ENCODE data around the gene BCAS1.

BCAS1 gene

DNA sequence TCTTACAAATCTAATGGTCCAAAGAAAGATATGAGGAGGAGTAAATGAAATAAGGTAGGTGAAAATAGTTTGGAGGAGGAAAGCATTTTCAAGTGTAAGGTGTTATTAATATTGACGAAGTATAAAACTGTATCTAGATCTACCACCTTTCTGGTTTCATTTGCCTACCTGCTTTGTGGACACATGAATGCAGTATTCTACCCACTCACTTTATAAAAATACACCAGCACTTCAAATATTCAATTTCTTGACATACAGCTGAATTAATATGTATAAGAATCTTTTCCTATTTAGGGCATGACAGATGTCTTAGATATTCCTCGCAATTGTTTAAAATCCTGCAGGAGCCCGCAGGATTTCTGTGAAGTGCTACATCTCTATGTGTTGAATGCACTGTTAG, 108.0 kb downstream of the BCAS1 start:
- no peak for DNase-seq (ENCODE audit: low read depth in 2 of 2)

DNA sequence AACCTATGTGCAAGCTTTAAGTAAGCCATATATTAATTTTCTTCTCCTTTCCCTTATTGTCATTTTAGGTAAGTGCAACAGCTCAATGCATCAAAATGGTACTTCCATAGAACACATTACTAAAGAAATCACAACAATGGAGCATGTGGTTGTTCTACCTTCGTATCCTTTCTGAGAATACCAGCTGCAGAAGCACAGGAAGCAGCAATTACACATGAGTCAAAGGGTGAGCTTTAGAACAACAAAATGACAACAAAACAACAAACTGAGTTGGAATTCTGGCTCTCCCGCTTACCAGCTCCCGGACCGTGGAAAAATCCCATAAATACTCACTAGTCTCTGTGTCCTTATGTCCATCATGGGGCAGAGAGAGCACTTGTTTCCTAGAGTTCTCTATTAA, 108.9 kb downstream of the BCAS1 start:
- DNase-seq (ENCODE audit: low read depth in 2 of 2): no peak

DNA sequence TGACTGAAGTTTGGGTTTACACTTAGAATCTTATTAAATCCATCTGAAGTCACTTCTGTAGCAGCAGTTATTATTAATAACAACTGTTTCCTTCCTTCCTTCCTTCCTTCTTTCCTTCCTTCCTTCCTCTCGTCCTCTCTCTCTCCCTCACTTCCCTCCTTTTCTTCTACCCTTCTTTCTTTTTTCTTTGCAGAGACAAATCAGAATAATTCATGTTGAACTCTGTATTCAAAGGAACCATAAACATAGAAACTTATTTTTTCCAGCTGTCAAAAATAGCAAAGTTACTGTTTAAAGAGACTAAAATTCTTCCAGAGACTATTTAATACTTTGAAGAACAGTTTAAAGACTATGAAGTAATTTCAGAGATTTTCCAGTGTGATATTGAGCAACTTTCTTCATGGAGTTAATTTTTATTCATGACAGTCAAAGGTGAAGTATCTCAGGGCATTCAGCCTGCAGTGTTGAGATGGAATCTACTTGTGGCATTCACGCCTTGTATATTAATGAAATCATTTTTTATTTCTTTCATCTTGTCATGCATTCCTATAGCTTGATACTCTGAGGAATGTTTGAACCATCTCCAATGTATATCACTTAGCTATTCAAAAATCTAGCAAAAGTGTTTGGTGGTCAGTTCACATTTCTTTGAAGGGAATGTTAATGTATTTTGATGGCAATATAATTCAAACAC, 109.7 kb downstream of the BCAS1 start:
- DNase-seq (ENCODE audit: low read depth in 2 of 2): no peak

DNA sequence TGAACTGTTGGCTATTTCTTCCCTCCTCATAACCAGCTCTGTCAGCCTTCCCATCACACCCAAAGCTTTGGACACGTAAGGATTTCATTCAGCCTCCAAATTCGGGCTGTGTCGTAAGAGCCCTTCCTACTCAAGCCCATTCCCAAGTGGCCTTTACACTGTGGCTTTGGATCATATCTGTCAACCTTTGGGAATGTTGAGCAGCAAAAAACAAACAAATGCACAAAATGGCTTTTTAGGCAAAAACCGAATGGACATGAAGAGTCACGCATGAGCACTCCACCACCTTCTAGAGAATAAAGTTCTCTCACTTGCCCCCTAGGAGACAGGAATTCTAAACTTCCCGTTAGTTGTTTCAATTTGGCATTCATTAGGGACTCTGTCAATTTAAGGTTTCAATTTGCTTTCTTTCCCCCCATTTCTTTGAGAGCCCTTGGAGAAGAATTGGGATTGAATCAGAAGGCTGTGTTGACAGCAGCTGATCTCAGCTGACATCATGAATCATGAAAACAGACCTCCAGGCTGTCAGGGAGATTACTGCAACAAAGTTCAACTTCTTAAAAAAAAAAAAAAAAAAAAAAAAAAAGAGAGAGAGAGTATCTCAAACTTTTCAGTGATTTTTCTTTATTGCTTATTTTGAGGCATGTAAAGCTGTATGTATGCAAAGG, 110.3 kb downstream of the BCAS1 start:
- no peak for DNase-seq (ENCODE audit: low read depth in 2 of 2)

DNA sequence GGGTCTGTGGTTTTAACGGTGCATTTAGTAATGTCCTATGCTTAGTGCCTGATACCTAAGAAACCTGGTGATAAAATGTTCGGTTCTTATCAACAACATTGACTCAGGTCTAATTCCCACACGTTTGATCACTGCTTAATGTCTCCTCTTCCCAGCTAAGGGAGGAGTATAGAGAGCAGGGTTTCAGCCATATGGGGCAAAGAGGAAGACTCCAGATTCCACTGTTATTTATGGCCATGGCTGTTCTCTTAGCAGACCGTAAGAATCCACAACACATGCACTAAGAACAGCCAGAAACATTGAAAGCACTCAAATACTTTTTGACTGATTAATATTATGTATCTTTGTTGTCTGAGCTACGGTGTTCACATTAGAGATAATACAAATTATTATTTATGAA, 112.1 kb downstream of the BCAS1 start:
- DNase-seq (ENCODE audit: low read depth in 2 of 2): no peak

DNA sequence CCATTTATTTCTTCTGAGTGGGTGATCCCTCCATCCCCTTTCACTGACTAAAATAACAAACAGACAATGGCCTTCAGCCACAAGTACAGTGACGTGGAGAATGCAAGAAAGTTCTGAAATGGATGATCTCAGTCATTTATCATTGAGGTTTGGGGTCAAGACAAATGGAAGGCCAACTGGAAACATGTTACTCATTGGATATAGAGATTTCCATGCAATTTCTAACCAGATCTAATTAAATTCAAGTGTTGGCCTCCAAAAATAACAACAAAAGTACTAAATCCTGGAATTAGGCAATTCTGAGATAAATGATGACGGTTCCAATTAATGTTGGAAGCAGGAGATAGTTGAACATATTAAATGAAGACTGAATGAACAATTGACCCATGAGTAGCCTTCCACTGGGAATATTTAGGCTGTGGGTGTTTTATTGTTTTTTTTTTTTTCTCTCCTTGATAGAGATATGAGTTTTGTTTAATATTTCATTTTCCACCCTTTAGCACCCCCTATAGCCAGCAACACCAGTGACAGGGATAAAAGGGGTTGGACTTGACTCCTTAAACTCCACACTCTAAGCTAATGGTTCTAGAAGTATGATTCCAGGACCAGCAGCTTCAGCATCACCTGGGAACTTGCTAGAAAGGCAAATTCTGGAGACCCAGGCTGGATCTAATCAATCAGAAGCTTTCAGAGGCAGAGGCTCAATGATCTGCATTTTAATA, 112.8 kb downstream of the BCAS1 start:
- no peak for DNase-seq (ENCODE audit: low read depth in 2 of 2)

DNA sequence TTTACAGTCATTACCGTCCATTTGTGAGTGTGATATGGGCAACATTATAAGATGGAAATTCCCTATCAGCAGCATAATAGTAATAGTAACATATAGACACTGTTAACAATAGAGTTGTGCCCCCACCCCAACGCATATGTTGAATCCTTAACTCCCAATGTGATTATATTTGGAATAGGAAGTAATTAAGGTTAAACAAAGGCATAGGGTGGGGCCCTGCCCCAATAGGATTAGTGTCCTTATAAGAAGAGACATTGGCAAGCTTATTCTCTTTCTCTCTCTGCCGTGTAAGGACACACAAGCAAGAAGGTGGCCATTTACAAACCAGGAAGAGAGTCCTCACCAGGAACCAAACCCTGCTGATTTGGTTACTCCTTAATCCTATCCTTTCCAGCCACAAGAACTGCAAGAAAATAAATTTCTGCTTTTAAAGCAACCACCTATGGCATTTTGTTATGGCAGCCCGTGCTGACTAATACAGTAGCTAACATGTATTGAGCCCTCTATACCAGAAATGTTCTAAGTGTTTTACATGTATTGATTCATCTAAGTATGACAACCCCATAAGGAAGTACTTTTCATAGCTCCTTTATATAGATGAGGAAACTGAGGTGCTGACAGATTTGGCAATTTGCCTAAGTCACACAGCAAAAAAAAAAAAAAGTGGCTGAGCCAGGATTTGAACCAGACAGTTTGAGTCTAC, 114.2 kb downstream of the BCAS1 start:
- DNase-seq (ENCODE audit: low read depth in 2 of 2): no peak

DNA sequence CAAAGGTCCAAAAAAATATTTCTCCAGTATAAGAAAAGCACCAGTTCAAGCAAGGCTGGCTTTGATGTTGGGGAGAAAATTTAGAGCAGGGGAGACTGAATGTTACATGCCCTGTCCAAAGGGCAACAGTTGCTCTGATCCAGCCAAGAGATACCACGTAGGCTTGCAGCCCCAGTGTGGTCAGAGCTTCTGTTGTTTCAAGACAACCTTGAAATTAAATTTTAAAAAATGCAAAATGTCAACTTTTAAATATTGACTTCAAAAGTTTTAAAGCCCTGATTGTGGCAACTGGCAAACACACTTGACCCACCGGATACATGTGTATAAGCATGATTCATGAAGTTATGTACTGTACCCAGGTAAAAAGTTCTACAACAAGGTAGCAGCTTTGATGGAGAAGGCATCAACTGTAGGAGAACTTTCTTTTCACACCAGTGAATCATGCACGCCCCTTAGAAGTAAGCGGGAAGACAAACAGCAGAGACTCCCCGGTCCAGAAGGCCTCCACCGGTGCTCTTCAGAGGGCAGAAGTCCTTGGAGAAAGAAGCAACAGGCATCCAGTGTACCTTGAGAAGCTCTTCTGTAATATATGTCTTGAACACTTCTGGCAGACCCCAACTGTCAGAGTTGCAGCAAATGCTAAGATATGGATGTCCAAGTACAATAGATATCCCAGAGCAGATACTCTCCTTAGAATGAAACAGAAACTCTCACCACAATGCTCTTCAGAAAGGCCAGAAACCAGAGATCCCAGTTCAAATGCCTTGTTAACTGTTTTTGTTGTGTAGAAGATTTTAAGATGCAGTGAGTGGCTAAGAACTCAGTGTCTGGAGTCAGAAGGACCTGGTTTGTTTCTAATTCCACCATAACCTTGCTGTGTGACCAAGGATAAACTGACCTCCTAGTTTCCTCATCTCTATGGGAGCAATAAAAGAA, 115.4 kb downstream of the BCAS1 start:
- no peak for DNase-seq (ENCODE audit: low read depth in 2 of 2)

DNA sequence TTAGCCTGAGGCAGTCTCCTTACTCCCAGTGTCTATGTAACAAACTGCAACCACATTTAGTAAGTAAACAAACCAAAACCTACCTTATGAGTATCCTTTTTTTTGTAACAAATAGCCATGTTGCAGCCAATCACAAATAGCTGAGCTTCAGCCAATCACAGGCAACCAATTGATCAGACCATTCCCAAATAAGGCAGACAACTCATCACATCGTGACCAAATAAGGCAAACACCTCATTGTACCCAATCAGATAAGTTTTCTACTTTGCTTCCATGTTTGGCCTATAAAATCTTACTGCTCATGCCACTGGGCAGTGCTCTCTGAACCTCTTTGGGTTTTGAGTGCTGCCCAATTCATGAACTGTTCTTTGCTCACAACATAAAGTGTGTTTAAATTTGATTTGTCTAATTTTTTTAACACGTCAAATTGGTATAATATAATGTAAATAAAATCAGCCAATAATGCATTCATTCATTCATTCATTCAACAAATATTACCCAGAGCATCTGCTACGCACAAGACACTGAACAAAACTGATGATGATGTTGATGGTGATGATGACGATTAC, 117.8 kb downstream of the BCAS1 start:
- DNase-seq (ENCODE audit: low read depth in 2 of 2): no peak

DNA sequence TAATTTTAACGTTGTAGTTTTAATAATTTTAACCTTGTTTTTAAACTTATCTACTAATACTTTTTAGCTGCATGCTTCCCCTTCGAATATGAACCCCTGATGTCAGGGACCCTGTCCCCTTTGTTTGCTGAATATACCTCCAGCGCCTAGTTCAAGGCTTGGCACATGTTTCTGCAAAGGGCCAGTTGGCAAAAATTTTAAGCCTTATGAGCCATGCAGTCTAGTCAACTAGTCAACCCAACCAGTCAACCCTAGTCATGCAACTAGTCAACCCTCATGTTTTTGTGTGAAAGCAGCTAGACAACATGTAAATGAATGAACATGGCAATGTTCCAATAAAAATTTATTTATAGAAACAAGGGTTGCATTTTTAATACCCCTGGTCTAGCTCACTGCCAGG, 119.8 kb downstream of the BCAS1 start:
- DNase-seq (ENCODE audit: low read depth in 2 of 2): no peak

DNA sequence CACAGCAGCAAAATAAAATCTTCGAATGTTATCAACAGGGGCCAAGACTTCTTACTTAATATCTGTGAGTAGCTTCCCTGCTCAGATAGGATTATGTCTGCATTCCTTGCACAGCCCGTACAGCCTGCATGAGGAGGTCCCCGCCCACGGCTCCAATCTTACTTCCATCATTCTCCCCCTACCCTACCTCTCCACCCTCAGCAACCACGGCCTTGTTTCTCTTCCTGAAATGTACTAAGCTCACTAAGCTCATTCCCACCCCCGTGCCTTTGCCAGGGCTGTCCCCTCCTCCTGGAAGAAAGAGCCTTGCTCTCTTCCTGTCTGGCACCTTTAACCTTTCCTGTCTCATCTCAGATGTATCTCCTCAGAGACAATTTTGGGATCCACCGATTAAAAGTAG, 120.4 kb downstream of the BCAS1 start:
- no peak for DNase-seq (ENCODE audit: low read depth in 2 of 2)

DNA sequence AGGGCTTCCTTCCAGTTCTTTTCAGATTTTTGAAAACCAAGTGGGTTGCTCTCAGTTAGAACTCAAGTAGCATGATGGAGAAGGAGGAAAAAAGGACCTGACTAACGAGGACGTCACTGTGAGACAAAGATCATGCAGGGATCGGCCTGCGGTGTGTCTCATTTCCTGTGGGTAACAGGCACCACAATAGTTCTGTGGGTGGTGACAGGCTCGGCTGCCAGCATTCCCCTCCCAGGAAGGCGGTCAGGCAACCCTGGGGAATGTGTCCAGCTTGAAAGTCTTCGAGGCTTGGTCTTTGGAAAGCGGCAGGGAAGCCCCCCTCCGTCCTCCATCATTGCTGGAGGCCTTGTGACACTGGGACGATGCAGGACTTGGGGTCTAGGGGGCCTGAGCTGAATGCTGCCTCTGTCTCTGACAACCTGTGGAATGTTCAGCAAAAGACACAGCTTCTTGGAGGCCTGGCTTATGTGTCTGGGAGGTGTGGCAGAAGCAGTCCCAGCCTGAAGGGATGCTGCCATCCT, 121.0 kb downstream of the BCAS1 start:
- DNase-seq (ENCODE audit: low read depth in 2 of 2): peak; percentile 58 to 62

DNA sequence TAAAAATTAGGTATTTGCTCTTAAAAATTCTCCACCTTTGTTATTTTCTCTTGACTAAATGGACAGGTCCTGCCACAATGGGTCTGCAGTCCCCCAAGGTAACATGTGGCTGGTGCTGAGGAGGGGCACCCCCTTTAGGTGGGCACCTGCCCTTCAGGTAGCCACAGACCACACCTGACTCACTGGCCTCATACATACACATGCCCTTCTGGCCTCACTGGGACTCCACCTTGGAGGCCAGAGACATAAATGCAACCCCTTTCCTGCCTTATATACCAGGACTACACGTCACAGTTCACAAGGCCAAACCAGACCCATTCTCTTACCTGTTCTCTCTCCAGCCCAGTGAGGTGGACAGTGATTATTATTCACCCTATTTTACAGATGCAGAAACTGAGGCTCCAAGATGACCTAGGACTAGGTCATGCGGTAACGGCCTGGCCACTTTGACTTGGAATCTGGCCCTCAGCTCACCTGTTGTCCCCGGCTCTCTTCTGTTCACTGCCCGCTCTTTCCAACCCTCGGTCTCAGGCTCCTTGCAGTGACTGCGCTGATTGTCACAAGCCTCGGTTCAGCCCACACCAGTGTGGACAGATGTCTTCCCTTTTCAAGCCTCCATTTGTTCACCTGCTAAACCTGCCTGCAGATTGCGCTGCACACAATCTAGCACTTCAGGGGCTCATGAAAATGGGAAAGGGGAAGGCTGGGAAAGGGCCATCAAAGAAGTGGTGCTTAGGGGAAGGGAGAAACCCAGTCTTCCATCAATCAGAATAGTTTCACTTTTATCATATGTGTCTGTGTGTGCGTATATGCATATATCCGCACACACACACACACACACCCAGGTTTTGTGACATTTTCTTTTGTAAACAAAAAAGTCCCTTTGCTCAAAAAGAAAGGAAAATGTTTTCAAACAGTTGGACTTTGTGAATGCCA, 121.7 kb downstream of the BCAS1 start:
- DNase-seq (ENCODE audit: low read depth in 2 of 2): no peak

DNA sequence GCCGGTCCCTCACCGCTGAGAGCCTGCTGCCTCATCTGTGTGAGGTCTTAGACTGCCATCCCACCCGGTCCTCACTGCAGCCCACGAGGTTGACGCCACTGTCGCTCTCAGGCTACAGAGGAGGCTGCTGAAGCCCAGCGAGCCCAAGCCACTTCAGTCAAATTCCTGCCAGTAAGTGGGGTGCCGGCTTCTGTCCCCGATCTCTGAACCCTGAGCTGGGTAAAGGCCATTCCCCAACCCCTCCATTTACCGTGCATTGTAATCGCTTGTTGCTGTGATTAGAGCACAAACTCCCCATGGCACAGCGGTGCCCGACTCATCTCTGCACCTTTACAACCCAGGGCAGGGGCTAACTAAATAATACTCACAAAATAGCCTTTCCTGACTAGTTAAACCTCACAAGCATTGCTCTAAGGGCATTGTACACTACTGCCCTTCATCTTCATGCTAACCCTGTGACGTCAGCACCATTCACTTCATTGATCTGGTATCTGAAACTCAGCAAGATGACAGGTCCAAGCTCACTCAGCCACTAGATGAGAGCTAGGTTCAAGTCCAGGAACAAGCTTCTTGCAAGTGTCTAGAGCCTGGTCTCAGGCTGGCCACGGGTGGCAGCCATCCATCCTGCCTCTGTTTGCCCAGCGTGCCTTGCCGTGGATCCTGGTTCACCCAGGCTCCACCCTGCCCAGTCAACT, 122.7 kb downstream of the BCAS1 start:
- DNase-seq (ENCODE audit: low read depth in 2 of 2): no peak

DNA sequence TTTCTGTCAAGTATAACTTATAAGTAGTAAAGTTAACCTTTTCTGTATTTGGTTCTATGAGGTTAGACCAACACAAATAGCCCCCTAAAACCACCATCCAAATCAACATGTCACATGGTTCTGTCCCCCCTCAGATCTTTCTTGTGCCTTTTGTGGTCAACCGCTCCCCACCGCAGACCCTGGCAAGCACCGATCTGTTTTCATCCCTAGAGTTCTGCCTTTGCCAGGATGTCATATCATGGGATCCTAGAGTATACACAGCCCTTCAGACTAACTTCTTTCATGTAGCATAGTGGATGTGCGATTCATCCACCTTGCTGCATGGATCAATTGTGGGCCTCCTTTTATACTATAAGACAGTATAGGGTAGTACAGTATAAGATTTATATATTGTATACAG, 124.3 kb downstream of the BCAS1 start:
- DNase-seq (ENCODE audit: low read depth in 2 of 2): no peak

DNA sequence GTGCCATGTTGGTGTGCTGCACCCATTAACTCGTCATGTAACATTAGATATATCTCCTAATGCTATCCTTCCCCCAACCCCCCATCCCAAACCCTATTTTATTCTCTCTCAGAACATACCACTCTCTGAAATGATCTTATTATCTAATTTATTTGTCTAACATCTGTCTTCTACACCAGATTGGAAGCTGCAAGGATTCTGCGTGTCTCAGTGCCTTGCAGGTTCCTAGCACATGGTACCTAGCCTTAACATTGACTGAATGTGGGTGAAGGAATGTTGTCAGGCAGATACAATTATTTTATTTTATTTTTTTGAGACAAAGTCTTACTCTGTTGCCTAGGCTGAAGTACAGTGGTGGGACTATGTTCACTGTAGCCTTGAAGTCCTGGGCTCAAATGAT, 124.9 kb downstream of the BCAS1 start:
- no peak for DNase-seq (ENCODE audit: low read depth in 2 of 2)

DNA sequence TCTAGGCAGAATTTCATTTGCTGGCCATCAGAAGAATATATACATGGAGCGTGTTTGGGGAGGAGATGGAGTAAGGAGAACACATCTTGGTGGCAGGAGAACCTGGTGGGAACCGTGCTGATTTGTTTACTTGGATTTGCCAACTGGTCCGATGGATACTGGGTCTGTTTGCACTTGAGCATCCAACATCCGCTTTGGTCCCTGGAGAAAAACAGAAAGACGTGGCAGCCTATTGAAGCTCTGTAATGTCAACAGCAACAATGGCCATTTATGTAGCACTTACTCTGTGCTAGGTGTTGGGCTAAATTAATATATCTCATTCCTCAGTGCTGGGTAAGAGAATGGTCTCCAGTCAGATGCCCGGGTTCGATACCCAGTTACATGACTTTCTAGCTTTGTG, 125.6 kb downstream of the BCAS1 start:
- DNase-seq (ENCODE audit: low read depth in 2 of 2): no peak

DNA sequence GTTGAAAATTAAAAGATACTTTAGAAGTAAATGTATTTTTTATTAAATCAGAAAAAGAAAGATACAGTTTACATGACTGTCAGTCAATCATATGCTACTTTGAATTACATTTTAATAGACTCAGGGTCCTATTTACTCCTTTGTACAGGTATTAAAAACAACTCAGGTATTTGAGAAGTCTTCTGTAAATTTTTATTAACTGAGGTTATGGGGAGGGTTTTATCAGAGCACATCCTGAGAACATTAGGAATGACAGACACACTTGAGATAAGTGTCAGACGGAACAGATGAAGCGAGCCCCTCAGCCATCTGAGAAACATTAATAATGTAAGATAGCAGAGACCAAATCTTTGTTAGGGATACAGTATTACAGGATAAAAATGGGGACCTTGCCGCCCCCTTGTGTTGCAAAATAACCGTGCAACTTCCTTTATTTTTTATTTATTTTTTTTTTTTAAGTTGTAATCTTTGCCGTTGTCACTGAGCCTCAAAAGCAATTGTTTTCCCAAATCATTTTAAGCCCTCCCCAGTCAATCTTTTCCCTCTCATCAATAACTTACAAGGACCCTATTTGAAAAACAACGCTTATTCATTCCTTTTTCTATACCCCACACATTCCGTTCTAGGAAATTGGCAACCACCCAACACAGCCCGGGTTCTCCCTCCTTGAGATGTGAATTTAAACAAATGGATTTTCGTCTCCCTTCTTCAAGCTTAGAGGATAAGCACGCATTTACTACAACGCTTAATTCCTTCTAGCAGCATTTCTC, 126.7 kb downstream of the BCAS1 start:
- no peak for DNase-seq (ENCODE audit: low read depth in 2 of 2)
